ENCODE results near the gene APC.

GRCh38 chr5:112710896-112711295, 26.8 kb upstream of the APC start:
- TF ChIP-seq POLR2A (IDR thresholded peaks at IDR 0.05), result no peak
- TF ChIP-seq EP300 (IDR thresholded peaks at IDR 0.05; ENCODE audit: low read depth), result no peak
- no peak for TF ChIP-seq CTCF (IDR thresholded peaks at IDR 0.05)
